ENCODE results near the gene VANGL2.

VANGL2 gene

GRCh38 chr1:160359559-160360226, 40.7 kb upstream of the VANGL2 start:
- Histone ChIP-seq H3K9me2 (ENCODE audit: low read depth, low read length) (no peaks in the 10 kb centered on the region), H3K4me2 (ENCODE audit: low read length) (no peak overlapping the region), H3K79me2 (ENCODE audit: insufficient read depth, low read length) (no peaks in the 10 kb centered on the region), H3K4me3 (ENCODE audit: low read depth, low read length, poor library complexity, severe bottlenecking) (no peak overlapping the region), H3K27me3 (ENCODE audit: insufficient read depth, low read length) (no peaks in the 10 kb centered on the region), H3K36me3 (ENCODE audit: insufficient read depth, low read length) (peaks cover 62% of the 10 kb centered on the region), H3K9ac (ENCODE audit: low read length) (no peak overlapping the region), H3K27ac (ENCODE audit: low read depth, low read length, poor library complexity, severe bottlenecking) (no peak overlapping the region), H2AFZ (ENCODE audit: low read length) (no peak overlapping the region), H3F3A (ENCODE audit: insufficient read depth, low read length) (no peaks in the 10 kb centered on the region), H4K20me1 (ENCODE audit: insufficient read depth, low read length) (no peaks in the 10 kb centered on the region), H3K4me1 (ENCODE audit: insufficient read depth, low read length, severe bottlenecking) (no peaks in the 10 kb centered on the region), H3K9me3 (ENCODE audit: low read length) (no peaks in the 10 kb centered on the region)
- TF ChIP-seq EZH2 (IDR thresholded peaks at IDR 0.05; ENCODE audit: borderline replicate concordance, low read length) (no peak), CTCF (IDR thresholded peaks at IDR 0.05; ENCODE audit: low read length) (no peak)

- H4K20me1 ChIP-seq (ENCODE audit: insufficient read depth, low read length) = no peaks in the 10 kb centered on the region
- no peaks in the 10 kb centered on the region for H3K79me2 ChIP-seq (ENCODE audit: insufficient read depth, low read length)
- no peaks in the 10 kb centered on the region for H3K9me2 ChIP-seq (ENCODE audit: low read depth, low read length)
- H3K9me3 ChIP-seq (ENCODE audit: low read length) = no peaks in the 10 kb centered on the region
- H3K4me2 ChIP-seq (ENCODE audit: low read length) = no peak overlapping the region
- H3F3A ChIP-seq (ENCODE audit: insufficient read depth, low read length) = no peaks in the 10 kb centered on the region
- TF ChIP-seq EZH2 (IDR thresholded peaks at IDR 0.05; ENCODE audit: borderline replicate concordance, low read length) (no peak), CTCF (IDR thresholded peaks at IDR 0.05; ENCODE audit: low read length) (no peak)
- no peak overlapping the region for H3K4me3 ChIP-seq (ENCODE audit: low read depth, low read length, poor library complexity, severe bottlenecking)
- H3K9ac ChIP-seq (ENCODE audit: low read length) = no peak overlapping the region
- H3K27me3 ChIP-seq (ENCODE audit: insufficient read depth, low read length) = no peaks in the 10 kb centered on the region
- no peak overlapping the region for H2AFZ ChIP-seq (ENCODE audit: low read length)
- H3K36me3 ChIP-seq (ENCODE audit: insufficient read depth, low read length) = peaks cover 57% of the 10 kb centered on the region
- no peak overlapping the region for H3K27ac ChIP-seq (ENCODE audit: low read depth, low read length, poor library complexity, severe bottlenecking)
- H3K4me1 ChIP-seq (ENCODE audit: insufficient read depth, low read length, severe bottlenecking) = no peaks in the 10 kb centered on the region
Measured at GRCh38 chr1:160360227-160360695, 40.1 kb upstream of the VANGL2 start.

DNA sequence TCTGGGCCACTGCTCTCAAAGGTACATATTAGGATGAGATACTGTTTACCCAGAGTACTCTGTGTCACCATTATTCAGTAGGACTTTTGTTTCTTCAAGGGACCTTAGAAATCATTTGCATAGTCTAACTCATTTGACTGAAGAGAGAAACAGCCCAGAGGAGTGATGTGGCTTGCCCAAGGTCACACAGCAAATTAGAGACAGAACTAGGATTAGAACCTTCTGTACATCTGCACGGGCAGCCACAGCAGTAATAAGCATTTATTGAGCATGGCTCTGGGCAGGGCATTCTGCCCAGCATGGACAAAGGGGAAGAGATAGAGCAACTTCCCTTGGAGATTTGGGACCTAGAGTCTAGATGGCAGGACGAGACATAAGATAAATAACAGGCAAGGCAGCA, 39.2 kb upstream of the VANGL2 start:
- Histone ChIP-seq H3K4me2 (ENCODE audit: low read length) (no peak overlapping the region), H3K9me3 (ENCODE audit: low read length) (no peaks in the 10 kb centered on the region), H3K27me3 (ENCODE audit: insufficient read depth, low read length) (no peaks in the 10 kb centered on the region), H4K20me1 (ENCODE audit: insufficient read depth, low read length) (no peaks in the 10 kb centered on the region), H3K9ac (ENCODE audit: low read length) (no peak overlapping the region), H2AFZ (ENCODE audit: low read length) (no peak overlapping the region), H3F3A (ENCODE audit: insufficient read depth, low read length) (no peaks in the 10 kb centered on the region), H3K4me3 (ENCODE audit: low read depth, low read length, poor library complexity, severe bottlenecking) (no peak overlapping the region), H3K79me2 (ENCODE audit: insufficient read depth, low read length) (no peaks in the 10 kb centered on the region), H3K4me1 (ENCODE audit: insufficient read depth, low read length, severe bottlenecking) (no peaks in the 10 kb centered on the region), H3K9me2 (ENCODE audit: low read depth, low read length) (no peaks in the 10 kb centered on the region), H3K27ac (ENCODE audit: low read depth, low read length, poor library complexity, severe bottlenecking) (no peak overlapping the region), H3K36me3 (ENCODE audit: insufficient read depth, low read length) (peaks cover 47% of the 10 kb centered on the region)
- TF ChIP-seq CTCF (IDR thresholded peaks at IDR 0.05; ENCODE audit: low read length) (no peak), EZH2 (IDR thresholded peaks at IDR 0.05; ENCODE audit: borderline replicate concordance, low read length) (no peak)

Measured in OCI-LY1 (cell line).